WTC11 (cell line): ENCODE data around the gene ANKRD13A.

Experiments used
- ELF4 ChIP-seq: sonication (generic); formaldehyde crosslinking; IDR thresholded peaks from 2 replicates; pipeline ENCODE4 v1.8.1; 2022; ENCODE audit warnings: low read depth, mild to moderate bottlenecking, moderate library complexity, missing genetic modification reagents
- JUN ChIP-seq: sonication (generic); formaldehyde crosslinking; IDR thresholded peaks from 2 replicates; pipeline ENCODE4 v1.8.0; 2023; ENCODE audit warnings: mild to moderate bottlenecking, missing genetic modification reagents
- TEAD4 ChIP-seq: sonication (generic); formaldehyde crosslinking; IDR thresholded peaks from 2 replicates; pipeline ENCODE4 v1.8.0; 2022; ENCODE audit warnings: mild to moderate bottlenecking, missing genetic modification reagents
- TF ChIP-seq, protein P1 (sequence below): sonication (generic); formaldehyde crosslinking; IDR thresholded peaks from 2 replicates; pipeline ENCODE4 v1.8.0; 2022; ENCODE audit warnings: mild to moderate bottlenecking, missing genetic modification reagents
- TF ChIP-seq, protein P2 (sequence below): fragments of 200-600 bp; IDR thresholded peaks from 2 replicates; pipeline ENCODE4 v1.8.0; 2022; ENCODE audit warnings: antibody characterized with exemption
- TF ChIP-seq, protein P3 (sequence below): fragments of 250-450 bp; sonication (Bioruptor Pico); IDR thresholded peaks from 2 replicates; pipeline ENCODE4 v1.9.0; 2021; ENCODE audit warnings: moderate library complexity, mild to moderate bottlenecking, inconsistent platforms, borderline replicate concordance

DNA sequence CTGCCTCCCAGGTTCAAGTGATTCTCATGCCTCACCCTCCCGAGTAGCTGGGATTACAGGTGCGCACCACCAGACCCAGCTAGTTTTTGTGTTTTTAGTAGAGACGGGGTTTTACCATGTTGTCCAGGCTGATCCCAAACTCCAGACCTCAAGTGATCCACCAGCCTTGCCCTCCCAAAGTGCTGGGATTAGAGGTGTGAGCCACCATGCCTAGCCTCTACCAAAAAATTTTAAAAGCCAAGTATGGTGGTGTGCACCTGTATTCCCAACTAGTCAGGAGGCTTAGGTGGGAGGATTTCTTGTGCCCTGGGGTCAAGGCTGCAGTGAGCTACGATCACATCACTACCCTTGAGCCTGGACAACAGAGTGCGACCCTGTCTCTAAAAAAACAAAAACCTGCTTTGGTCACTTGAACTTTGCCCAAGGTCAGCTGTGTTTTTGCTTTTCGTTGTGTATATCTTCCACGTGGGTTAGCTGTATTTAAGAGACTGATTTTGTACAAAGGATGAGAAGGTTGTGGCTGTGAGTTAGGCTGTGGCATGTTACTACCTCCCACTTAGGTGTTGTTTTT, 36.4 kb downstream of the ANKRD13A start:
- TF ChIP-seq ELF4 (CRISPR knock-in tag), result no peak
- TF ChIP-seq, protein P1, sequence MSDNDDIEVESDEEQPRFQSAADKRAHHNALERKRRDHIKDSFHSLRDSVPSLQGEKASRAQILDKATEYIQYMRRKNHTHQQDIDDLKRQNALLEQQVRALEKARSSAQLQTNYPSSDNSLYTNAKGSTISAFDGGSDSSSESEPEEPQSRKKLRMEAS (CRISPR knock-in tag), result no peak
- TF ChIP-seq TEAD4 (CRISPR knock-in tag), result no peak
- TF ChIP-seq, protein P2, sequence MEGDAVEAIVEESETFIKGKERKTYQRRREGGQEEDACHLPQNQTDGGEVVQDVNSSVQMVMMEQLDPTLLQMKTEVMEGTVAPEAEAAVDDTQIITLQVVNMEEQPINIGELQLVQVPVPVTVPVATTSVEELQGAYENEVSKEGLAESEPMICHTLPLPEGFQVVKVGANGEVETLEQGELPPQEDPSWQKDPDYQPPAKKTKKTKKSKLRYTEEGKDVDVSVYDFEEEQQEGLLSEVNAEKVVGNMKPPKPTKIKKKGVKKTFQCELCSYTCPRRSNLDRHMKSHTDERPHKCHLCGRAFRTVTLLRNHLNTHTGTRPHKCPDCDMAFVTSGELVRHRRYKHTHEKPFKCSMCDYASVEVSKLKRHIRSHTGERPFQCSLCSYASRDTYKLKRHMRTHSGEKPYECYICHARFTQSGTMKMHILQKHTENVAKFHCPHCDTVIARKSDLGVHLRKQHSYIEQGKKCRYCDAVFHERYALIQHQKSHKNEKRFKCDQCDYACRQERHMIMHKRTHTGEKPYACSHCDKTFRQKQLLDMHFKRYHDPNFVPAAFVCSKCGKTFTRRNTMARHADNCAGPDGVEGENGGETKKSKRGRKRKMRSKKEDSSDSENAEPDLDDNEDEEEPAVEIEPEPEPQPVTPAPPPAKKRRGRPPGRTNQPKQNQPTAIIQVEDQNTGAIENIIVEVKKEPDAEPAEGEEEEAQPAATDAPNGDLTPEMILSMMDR, result no peak
- TF ChIP-seq JUN, result no peak
- TF ChIP-seq, protein P3, sequence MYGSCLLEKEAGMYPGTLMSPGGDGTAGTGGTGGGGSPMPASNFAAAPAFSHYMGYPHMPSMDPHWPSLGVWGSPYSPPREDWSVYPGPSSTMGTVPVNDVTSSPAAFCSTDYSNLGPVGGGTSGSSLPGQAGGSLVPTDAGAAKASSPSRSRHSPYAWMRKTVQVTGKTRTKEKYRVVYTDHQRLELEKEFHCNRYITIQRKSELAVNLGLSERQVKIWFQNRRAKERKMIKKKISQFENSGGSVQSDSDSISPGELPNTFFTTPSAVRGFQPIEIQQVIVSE (CRISPR knock-in tag), result no peak
